GM19239 (cell line): ENCODE measurements around the gene CSF3R.
"Not testable (repeated sequence)": the region's sequence is repeated elsewhere in the genome, so short reads cannot be mapped to it uniquely, and the experiment has no call there.

Source experiments
- DNase-seq: peaks from one replicate; pipeline ENCODE4 v3.0.0; 2011; ENCODE audit warnings: low spot score; ENCODE audit not compliant: insufficient read length
- FAIRE-seq: peaks from 2 replicates; lab custom pipeline; 2011; peaks lifted over from hg19 to GRCh38; lab: Jason Lieb, UNC

CSF3R gene

GRCh38 chr1:36486439-36487335, 4.0 kb upstream of the CSF3R start:
- DNase-seq = no peak
- FAIRE-seq = no peak

GRCh38 chr1:36486093-36486438, 3.4 kb upstream of the CSF3R start:
- no peak for FAIRE-seq
- DNase-seq = no peak

- FAIRE-seq (no peak), DNase-seq (no peak)
These were observed 1.4 kb upstream of the CSF3R start for GRCh38 chr1:36484099-36484498.

GRCh38 chr1:36481771-36482723, 666 bp downstream of the CSF3R start:
- FAIRE-seq = no peak

GRCh38 chr1:36481091-36481490, 1.6 kb downstream of the CSF3R start:
- no peak for DNase-seq
- FAIRE-seq = no peak

More at GRCh38 chr1:36481771-36482723, 666 bp downstream of the CSF3R start:
- DNase-seq = no peak

- DNase-seq (no peak), FAIRE-seq (no peak)
These were observed 2.6 kb downstream of the CSF3R start for GRCh38 chr1:36480161-36480560.

- DNase-seq (no peak), FAIRE-seq (no peak)
These were observed 3.1 kb downstream of the CSF3R start for GRCh38 chr1:36479505-36480051.

- not testable (repeated sequence) for FAIRE-seq, DNase-seq
These were observed 5.1 kb downstream of the CSF3R start for GRCh38 chr1:36477615-36478014.

GRCh38 chr1:36476945-36477344, 5.8 kb downstream of the CSF3R start:
- FAIRE-seq = no peak
- no peak for DNase-seq

GRCh38 chr1:36475910-36476604, 6.7 kb downstream of the CSF3R start:
- DNase-seq = no peak
- no peak for FAIRE-seq

GRCh38 chr1:36475341-36475740, 7.4 kb downstream of the CSF3R start:
- DNase-seq (no peak), FAIRE-seq (no peak)

- FAIRE-seq (no peak), DNase-seq (no peak)
These were observed 10.1 kb downstream of the CSF3R start for GRCh38 chr1:36472656-36473055.

- FAIRE-seq = no peak
These were observed 10.7 kb downstream of the CSF3R start for GRCh38 chr1:36471830-36472641.

GRCh38 chr1:36469163-36469562, 13.6 kb downstream of the CSF3R start:
- DNase-seq (no peak), FAIRE-seq (no peak)

More at GRCh38 chr1:36471830-36472641, 10.7 kb downstream of the CSF3R start:
- no peak for DNase-seq

GRCh38 chr1:36467700-36468455, 14.8 kb downstream of the CSF3R start:
- FAIRE-seq = no peak

GRCh38 chr1:36467027-36467410, 15.7 kb downstream of the CSF3R start:
- no peak for FAIRE-seq
- no peak for DNase-seq

More at GRCh38 chr1:36467700-36468455, 14.8 kb downstream of the CSF3R start:
- DNase-seq = no peak

- FAIRE-seq = no peak
- DNase-seq = no peak
These were observed 16.2 kb downstream of the CSF3R start for GRCh38 chr1:36466370-36467026.
